ENCODE measurements around the gene MSI2. TPM values are rescaled to one million over a fixed set of nuclear protein-coding genes. Genes with fewer than 3 reads are reported as not detected.
"Not testable (repeated sequence)": the region's sequence is repeated elsewhere in the genome, so short reads cannot be mapped to it uniquely, and the experiment has no call there.

MSI2 gene
- 73.7 and 76.6 TPM in 2 replicates for total RNA-seq (2014; rRNA removed; shearing (Covaris generic))

- H3K4me1 ChIP-seq = peaks cover 13% of the 10 kb centered on the region
- peaks cover 5% of the 10 kb centered on the region for H3K36me3 ChIP-seq
- peak within 1 kb of the TSS; percentile 37 for H3K27ac ChIP-seq
- peak; percentile 70 to 73 for DNase-seq
- H3K27me3 ChIP-seq = no peaks in the 10 kb centered on the region
- peaks cover 4% of the 10 kb centered on the region; the same call in 1 of the 2 replicates for H3K9me3 ChIP-seq (replicated peaks)
- H3K4me3 ChIP-seq = peak within 1 kb of the TSS; percentile 71
Observed at GRCh38 chr17:57255776-57256681, at the start of gene MSI2. Gene MSI2 (plus strand): TSS chr17:57256523. CDS start chr17:57256743, 220 bp downstream.

- Histone ChIP-seq H3K4me1 (peaks cover 15% of the 10 kb centered on the region), H3K9me3 (replicated peaks) (peaks cover 5% of the 10 kb centered on the region), H3K27ac (peak overlapping the region; percentile 39), H3K36me3 (no peaks in the 10 kb centered on the region), H3K27me3 (no peaks in the 10 kb centered on the region), H3K4me3 (no peak overlapping the region)
- DNase-seq = no peak
Observed at GRCh38 chr17:57206928-57207327, 49.4 kb upstream of the MSI2 start.

GRCh38 chr17:57207396-57207795 lies 48.9 kb upstream of the MSI2 start:
- H3K27ac ChIP-seq = peak overlapping the region; percentile 39
- DNase-seq = peak; percentile 53 to 81

GRCh38 chr17:57210224-57210553 lies 46.1 kb upstream of the MSI2 start:
- Histone ChIP-seq H3K4me1 (peaks cover 19% of the 10 kb centered on the region), H3K9me3 (replicated peaks) (peaks cover 5% of the 10 kb centered on the region), H3K27ac (no peak overlapping the region), H3K4me3 (no peak overlapping the region), H3K27me3 (no peaks in the 10 kb centered on the region), H3K36me3 (no peaks in the 10 kb centered on the region)
- DNase-seq = no peak

More at GRCh38 chr17:57207396-57207795, 48.9 kb upstream of the MSI2 start:
- Histone ChIP-seq H3K4me1 (peaks cover 19% of the 10 kb centered on the region), H3K9me3 (replicated peaks) (peaks cover 5% of the 10 kb centered on the region), H3K27me3 (no peaks in the 10 kb centered on the region), H3K36me3 (no peaks in the 10 kb centered on the region), H3K4me3 (no peak overlapping the region)

- Histone ChIP-seq H3K27ac (peak overlapping the region; percentile 73), H3K4me3 (no peak overlapping the region), H3K9me3 (replicated peaks) (peaks cover 5% of the 10 kb centered on the region), H3K27me3 (no peaks in the 10 kb centered on the region), H3K36me3 (no peaks in the 10 kb centered on the region), H3K4me1 (peaks cover 16% of the 10 kb centered on the region)
- peak; percentile 40 to 44 for DNase-seq
Observed at GRCh38 chr17:57210972-57211411, 45.3 kb upstream of the MSI2 start.

GRCh38 chr17:57211543-57211942 lies 44.8 kb upstream of the MSI2 start:
- peak; percentile 53 to 73 for DNase-seq
- Histone ChIP-seq H3K27ac (peak overlapping the region; percentile 73), H3K36me3 (no peaks in the 10 kb centered on the region), H3K9me3 (replicated peaks) (peaks cover 5% of the 10 kb centered on the region), H3K4me3 (no peak overlapping the region), H3K27me3 (no peaks in the 10 kb centered on the region), H3K4me1 (peaks cover 16% of the 10 kb centered on the region)

- H3K27ac ChIP-seq = no peak overlapping the region
- H3K27me3 ChIP-seq = no peaks in the 10 kb centered on the region
- H3K4me1 ChIP-seq = peaks cover 16% of the 10 kb centered on the region
- DNase-seq = no peak
- H3K4me3 ChIP-seq = no peak overlapping the region
- H3K9me3 ChIP-seq (replicated peaks) = no peaks in the 10 kb centered on the region; the same call in none of the 2 replicates
- H3K36me3 ChIP-seq = no peaks in the 10 kb centered on the region
Observed at GRCh38 chr17:57213180-57213825, 43.0 kb upstream of the MSI2 start.

- Histone ChIP-seq H3K27me3 (no peaks in the 10 kb centered on the region; the same call in 1 of the 2 replicates), H3K4me3 (no peak overlapping the region), H3K9me3 (replicated peaks) (0 out of 2 replicates have a peak, but pooled peaks cover 3% of the 10 kb centered on the region), H3K27ac (no peak overlapping the region), H3K36me3 (no peaks in the 10 kb centered on the region), H3K4me1 (peaks cover 16% of the 10 kb centered on the region)
- no peak for DNase-seq
Observed at GRCh38 chr17:57215317-57215716, 41.0 kb upstream of the MSI2 start.

GRCh38 chr17:57221366-57222350 lies 34.7 kb upstream of the MSI2 start:
- peaks cover under 1% of the 10 kb centered on the region; the same call in 1 of the 2 replicates for H3K4me1 ChIP-seq
- DNase-seq = no peak

GRCh38 chr17:57222422-57222821 lies 33.9 kb upstream of the MSI2 start:
- H3K36me3 ChIP-seq; H3K27me3 ChIP-seq; DNase-seq; H3K4me3 ChIP-seq; H3K27ac ChIP-seq; H3K9me3 ChIP-seq (replicated peaks); H3K4me1 ChIP-seq: not testable (repeated sequence)

More at GRCh38 chr17:57221366-57222350, 34.7 kb upstream of the MSI2 start:
- no peak overlapping the region for H3K27ac ChIP-seq
- no peaks in the 10 kb centered on the region; the same call in 1 of the 2 replicates for H3K27me3 ChIP-seq
- H3K36me3 ChIP-seq = no peaks in the 10 kb centered on the region
- H3K4me3 ChIP-seq = no peak overlapping the region
- H3K9me3 ChIP-seq (replicated peaks) = peaks cover 7% of the 10 kb centered on the region; the same call in 1 of the 2 replicates

GRCh38 chr17:57225127-57225526 lies 31.2 kb upstream of the MSI2 start:
- no peak overlapping the region for H3K4me3 ChIP-seq
- no peaks in the 10 kb centered on the region for H3K27me3 ChIP-seq
- H3K36me3 ChIP-seq = no peaks in the 10 kb centered on the region
- peaks cover 4% of the 10 kb centered on the region; the same call in 1 of the 2 replicates for H3K9me3 ChIP-seq (replicated peaks)
- no peak for DNase-seq
- peaks cover 12% of the 10 kb centered on the region; the same call in 1 of the 2 replicates for H3K4me1 ChIP-seq
- H3K27ac ChIP-seq = no peak overlapping the region

- DNase-seq = no peak
- peaks cover 4% of the 10 kb centered on the region; the same call in 1 of the 2 replicates for H3K9me3 ChIP-seq (replicated peaks)
- H3K36me3 ChIP-seq = no peaks in the 10 kb centered on the region
- no peak overlapping the region for H3K4me3 ChIP-seq
- H3K27ac ChIP-seq = no peak overlapping the region
- peaks cover 12% of the 10 kb centered on the region; the same call in 1 of the 2 replicates for H3K4me1 ChIP-seq
- no peaks in the 10 kb centered on the region for H3K27me3 ChIP-seq
Observed at GRCh38 chr17:57226793-57227192, 29.5 kb upstream of the MSI2 start.

- Histone ChIP-seq H3K27me3 (no peaks in the 10 kb centered on the region), H3K9me3 (replicated peaks) (no peaks in the 10 kb centered on the region), H3K4me1 (peaks cover 15% of the 10 kb centered on the region), H3K27ac (0 out of 2 replicates have a peak overlapping the region, but pooled peaks have one; percentile 12), H3K36me3 (no peaks in the 10 kb centered on the region), H3K4me3 (no peak overlapping the region)
- DNase-seq = peak; percentile 57 to 82
Observed at GRCh38 chr17:57228911-57229310, 27.4 kb upstream of the MSI2 start.

Measured in SJCRH30 (cell line).